Left ventricle myocardium inferior (tissue), 1 donor: ENCODE measurements around the gene C12orf56. TPM values are rescaled to one million over a fixed set of nuclear protein-coding genes. Genes with fewer than 3 reads are reported as not detected.

ENCODE experiments used
- DNase-seq: peaks from one replicate; pipeline ENCODE4 v3.0.0-alpha.2; 2020
- H3K27ac ChIP-seq: fragments of 200-600 bp; replicated peaks from 2 replicates; pipeline ENCODE4 v1.8.0; 2021
- H3K27me3 ChIP-seq: fragments of 200-600 bp; 2 replicates; pipeline ENCODE4 v1.8.0; 2021; ENCODE audit warnings: low read depth
- H3K36me3 ChIP-seq: fragments of 200-600 bp; 2 replicates; pipeline ENCODE4 v1.8.0; 2021
- H3K4me1 ChIP-seq: fragments of 200-600 bp; 2 replicates; pipeline ENCODE4 v1.8.0; 2021
- H3K4me3 ChIP-seq: fragments of 200-600 bp; 2 replicates; pipeline ENCODE4 v1.8.0; 2021; ENCODE audit warnings: mild to moderate bottlenecking, moderate library complexity
- H3K9me3 ChIP-seq: fragments of 200-600 bp; replicated peaks from 2 replicates; pipeline ENCODE4 v1.8.0; 2021
- intact Hi-C: fragments of 100-400 bp; cut with micrococcal nuclease; formaldehyde crosslinking; loops from one replicate; pipeline ENCODE4 v1.11.0; 2022
- total RNA-seq: library from RNA; stranded (reverse); fragmentation: NEBNext Ultra II Directional; extraction: Animal tissue kit (Norgen Biotek cat#: 25700); gene quantifications from one replicate; pipeline ENCODE4 v1.2.1, GENCODE V29; 2021
- TF ChIP-seq, protein P1 (sequence below): fragments of 200-600 bp; IDR thresholded peaks from 2 replicates; pipeline ENCODE4 v1.8.0; 2021; ENCODE audit warnings: antibody characterized with exemption, mild to moderate bottlenecking, borderline replicate concordance
- donor health status: DM: no; HTN: yes; CAD: no; lungs with severe emphysema.

Gene C12orf56
- total RNA-seq, 1 donor from 2014 or later: not detected

DNA sequence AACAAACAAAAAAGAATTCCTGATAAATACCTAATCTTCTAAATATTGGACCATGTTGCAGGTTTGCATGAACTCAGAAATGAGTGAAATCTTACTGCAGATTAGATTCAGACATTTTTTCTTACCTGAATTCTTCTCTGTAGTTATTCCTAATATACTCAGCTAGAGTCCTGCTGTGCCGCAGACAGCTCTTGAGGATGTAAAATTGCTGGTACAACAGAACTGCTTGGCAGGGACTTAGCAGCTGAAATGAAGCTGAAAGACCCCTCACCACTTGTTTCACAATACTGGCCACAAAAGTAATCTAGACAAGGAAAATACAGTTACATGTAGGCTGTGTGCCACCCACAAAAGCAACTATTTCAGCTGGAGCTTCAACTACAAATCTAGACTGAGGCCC, 120.1 kb downstream of the C12orf56 start:
- TF ChIP-seq, protein P1, sequence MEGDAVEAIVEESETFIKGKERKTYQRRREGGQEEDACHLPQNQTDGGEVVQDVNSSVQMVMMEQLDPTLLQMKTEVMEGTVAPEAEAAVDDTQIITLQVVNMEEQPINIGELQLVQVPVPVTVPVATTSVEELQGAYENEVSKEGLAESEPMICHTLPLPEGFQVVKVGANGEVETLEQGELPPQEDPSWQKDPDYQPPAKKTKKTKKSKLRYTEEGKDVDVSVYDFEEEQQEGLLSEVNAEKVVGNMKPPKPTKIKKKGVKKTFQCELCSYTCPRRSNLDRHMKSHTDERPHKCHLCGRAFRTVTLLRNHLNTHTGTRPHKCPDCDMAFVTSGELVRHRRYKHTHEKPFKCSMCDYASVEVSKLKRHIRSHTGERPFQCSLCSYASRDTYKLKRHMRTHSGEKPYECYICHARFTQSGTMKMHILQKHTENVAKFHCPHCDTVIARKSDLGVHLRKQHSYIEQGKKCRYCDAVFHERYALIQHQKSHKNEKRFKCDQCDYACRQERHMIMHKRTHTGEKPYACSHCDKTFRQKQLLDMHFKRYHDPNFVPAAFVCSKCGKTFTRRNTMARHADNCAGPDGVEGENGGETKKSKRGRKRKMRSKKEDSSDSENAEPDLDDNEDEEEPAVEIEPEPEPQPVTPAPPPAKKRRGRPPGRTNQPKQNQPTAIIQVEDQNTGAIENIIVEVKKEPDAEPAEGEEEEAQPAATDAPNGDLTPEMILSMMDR: no peak
- no peaks in the 10 kb centered on the region for H3K27me3 ChIP-seq
- H3K4me1 ChIP-seq: peaks cover 4% of the 10 kb centered on the region
- no peaks in the 10 kb centered on the region for H3K9me3 ChIP-seq
- DNase-seq: no peak
- no peaks in the 10 kb centered on the region for H3K36me3 ChIP-seq
- intact Hi-C loops: no loop called here
- no peak overlapping the region for H3K4me3 ChIP-seq
- H3K27ac ChIP-seq: no peak overlapping the region

DNA sequence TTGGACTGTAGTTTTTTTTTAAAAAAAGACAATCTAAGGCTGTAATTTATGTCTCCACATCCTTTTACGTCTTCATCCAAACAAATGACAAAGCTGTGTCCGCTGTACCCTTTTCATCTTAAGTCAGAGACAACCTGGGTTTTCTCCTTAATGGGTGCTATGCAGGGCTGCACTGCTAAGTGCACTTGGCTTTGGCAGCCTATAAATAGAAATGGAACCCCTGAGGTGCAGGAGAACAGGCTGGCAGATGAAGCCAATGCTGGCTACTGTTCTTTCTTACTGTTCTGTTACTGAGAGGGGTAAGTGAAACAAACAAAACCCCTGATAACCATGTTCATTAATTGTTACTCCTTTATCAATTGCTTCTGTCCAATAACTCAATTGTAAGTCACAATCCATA, 121.4 kb downstream of the C12orf56 start:
- Histone ChIP-seq H3K9me3 (no peaks in the 10 kb centered on the region), H3K4me3 (no peak overlapping the region), H3K4me1 (peaks cover 4% of the 10 kb centered on the region), H3K27me3 (no peaks in the 10 kb centered on the region), H3K36me3 (no peaks in the 10 kb centered on the region), H3K27ac (no peak overlapping the region)
- TF ChIP-seq, protein P1: no peak
- DNase-seq: no peak
- intact Hi-C loops: no loop called here

DNA sequence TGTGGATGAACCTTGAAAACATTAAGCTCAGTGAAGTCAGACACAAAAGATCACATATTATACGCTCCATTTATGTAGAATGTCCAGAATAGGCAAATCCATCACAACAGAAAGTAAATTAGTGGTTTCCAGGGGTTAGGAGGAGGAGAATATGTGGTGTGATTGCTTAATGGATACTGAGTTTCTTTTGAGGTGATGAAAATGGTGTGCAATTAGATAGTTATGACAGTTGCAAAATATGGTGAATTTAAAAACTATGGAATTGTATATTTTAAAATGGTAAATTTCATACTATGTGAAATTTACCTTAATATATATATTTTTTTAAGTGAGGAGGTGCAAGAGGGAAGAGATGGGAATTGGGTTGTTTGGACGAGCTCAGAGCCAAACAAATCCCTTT, 122.1 kb downstream of the C12orf56 start:
- peaks cover 4% of the 10 kb centered on the region for H3K4me1 ChIP-seq
- no peak overlapping the region for H3K4me3 ChIP-seq
- intact Hi-C loops: no loop called here
- TF ChIP-seq, protein P1: no peak
- H3K27ac ChIP-seq: no peak overlapping the region
- no peaks in the 10 kb centered on the region for H3K9me3 ChIP-seq
- no peaks in the 10 kb centered on the region for H3K36me3 ChIP-seq
- no peaks in the 10 kb centered on the region for H3K27me3 ChIP-seq
- DNase-seq: no peak

DNA sequence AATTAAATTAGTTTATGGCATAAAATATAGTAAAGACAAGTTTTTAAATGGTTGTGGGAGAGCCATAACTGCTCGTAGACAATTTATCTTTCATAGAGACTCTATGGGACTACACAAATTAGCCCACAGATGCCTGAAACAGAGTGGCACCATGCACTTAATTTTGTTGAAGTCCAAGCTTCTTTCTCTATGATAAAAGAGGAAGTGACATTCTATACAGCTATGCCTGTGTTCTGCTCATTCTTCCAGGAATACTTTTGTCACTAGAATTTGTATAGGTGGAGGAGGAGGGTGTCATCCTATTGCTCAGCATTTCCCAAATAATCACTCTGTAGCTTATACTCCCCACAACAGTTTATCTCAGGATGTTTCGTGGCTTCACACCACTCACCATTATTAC, 124.7 kb downstream of the C12orf56 start:
- TF ChIP-seq, protein P1: no peak
- Histone ChIP-seq H3K4me1 (peaks cover 4% of the 10 kb centered on the region), H3K27me3 (no peaks in the 10 kb centered on the region), H3K4me3 (no peak overlapping the region), H3K36me3 (no peaks in the 10 kb centered on the region), H3K9me3 (no peaks in the 10 kb centered on the region), H3K27ac (no peak overlapping the region)
- no peak for DNase-seq
- intact Hi-C loops: no loop called here

DNA sequence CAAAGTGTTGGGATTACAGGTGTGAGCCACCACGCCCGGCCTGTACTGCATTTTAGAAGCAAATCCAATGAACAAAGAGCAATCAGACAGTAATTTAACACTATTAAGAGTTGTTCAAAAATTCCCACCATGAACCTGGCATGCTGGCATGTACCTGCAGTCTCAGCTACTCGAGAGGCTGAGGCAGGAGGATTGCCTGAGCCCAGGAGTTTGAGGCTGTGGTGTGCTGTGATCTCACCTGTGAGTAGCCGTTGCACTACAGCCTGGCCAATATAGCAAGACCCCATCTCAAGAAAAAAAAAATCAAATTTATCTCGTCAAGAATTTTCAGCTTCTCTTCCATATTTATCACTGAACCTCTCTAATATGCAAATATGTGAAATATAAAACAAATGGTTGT, 128.7 kb downstream of the C12orf56 start:
- TF ChIP-seq, protein P1: no peak
- Histone ChIP-seq H3K4me3 (no peak overlapping the region), H3K4me1 (no peaks in the 10 kb centered on the region), H3K27ac (no peak overlapping the region), H3K9me3 (no peaks in the 10 kb centered on the region), H3K36me3 (no peaks in the 10 kb centered on the region), H3K27me3 (no peaks in the 10 kb centered on the region)
- no peak for DNase-seq
- intact Hi-C loops: no loop called here

DNA sequence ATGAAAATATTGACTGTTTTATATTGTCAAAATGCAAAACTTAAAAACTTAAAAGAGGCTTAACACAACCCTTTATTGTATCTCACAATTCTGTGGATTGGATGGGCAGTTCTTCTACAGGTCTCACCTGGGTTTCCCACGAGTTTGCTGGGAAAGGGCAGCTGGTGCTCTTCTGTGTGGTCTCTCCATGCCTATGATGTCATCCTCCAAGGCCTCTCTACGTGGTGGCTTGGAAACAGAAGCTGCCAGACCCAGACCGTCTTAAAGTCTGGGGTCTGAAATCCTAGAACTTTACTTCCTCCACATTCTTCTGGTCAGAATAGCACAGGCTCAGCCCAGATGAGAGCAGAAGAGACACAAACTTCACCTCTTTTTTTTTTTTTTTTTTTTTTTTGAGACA, 132.0 kb downstream of the C12orf56 start:
- TF ChIP-seq, protein P1: no peak

More for the DNA sequence above, 132.0 kb downstream of the C12orf56 start:
- no peaks in the 10 kb centered on the region for H3K4me1 ChIP-seq
- H3K4me3 ChIP-seq: no peak overlapping the region
- H3K36me3 ChIP-seq: no peaks in the 10 kb centered on the region
- intact Hi-C loops: no loop called here
- H3K27ac ChIP-seq: no peak overlapping the region
- H3K9me3 ChIP-seq: no peaks in the 10 kb centered on the region
- no peaks in the 10 kb centered on the region for H3K27me3 ChIP-seq
- no peak for DNase-seq
